ENCODE results near the gene GOLGA1. TPM values are rescaled to one million over a fixed set of nuclear protein-coding genes. Genes with fewer than 3 reads are reported as not detected.

GOLGA1 gene
- total and polyA plus RNA-seq, 9 of the 15 experiments (the other 6 are each of a cell fraction or from before 2014, with no cell fraction given) = 2.9 to 15.9 (median 8.5) TPM

DNA sequence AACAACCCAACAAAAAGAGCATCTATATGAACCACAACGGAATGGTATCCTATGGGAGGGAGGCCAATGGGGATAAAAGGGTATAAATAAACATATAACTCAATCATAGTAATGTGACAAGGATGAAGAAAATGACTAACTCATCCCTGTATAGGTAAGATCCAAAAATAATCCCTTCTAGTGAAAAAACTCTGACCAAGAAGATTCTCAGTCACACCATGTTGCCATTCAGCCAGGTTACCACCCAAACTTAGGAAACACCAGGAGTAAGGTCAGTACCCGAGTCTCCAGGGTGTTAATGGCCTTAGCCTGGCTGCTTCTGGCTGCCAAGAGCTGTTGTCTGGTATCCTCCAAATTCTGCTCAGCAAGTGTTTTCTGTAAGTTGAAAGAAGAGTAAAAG, 32.8 kb downstream of the GOLGA1 start (continued):
- TF ChIP-seq, protein P1, sequence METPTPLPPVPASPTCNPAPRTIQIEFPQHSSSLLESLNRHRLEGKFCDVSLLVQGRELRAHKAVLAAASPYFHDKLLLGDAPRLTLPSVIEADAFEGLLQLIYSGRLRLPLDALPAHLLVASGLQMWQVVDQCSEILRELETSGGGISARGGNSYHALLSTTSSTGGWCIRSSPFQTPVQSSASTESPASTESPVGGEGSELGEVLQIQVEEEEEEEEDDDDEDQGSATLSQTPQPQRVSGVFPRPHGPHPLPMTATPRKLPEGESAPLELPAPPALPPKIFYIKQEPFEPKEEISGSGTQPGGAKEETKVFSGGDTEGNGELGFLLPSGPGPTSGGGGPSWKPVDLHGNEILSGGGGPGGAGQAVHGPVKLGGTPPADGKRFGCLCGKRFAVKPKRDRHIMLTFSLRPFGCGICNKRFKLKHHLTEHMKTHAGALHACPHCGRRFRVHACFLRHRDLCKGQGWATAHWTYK (CRISPR knock-in tag; IDR thresholded peaks at IDR 0.05) = no peak
- TF ChIP-seq, protein P2, sequence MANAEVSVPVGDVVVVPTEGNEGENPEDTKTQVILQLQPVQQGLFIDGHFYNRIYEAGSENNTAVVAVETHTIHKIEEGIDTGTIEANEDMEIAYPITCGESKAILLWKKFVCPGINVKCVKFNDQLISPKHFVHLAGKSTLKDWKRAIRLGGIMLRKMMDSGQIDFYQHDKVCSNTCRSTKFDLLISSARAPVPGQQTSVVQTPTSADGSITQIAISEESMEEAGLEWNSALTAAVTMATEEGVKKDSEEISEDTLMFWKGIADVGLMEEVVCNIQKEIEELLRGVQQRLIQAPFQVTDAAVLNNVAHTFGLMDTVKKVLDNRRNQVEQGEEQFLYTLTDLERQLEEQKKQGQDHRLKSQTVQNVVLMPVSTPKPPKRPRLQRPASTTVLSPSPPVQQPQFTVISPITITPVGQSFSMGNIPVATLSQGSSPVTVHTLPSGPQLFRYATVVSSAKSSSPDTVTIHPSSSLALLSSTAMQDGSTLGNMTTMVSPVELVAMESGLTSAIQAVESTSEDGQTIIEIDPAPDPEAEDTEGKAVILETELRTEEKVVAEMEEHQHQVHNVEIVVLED (CRISPR knock-in tag; IDR thresholded peaks at IDR 0.05) = no peak
- TF ChIP-seq, protein P3, sequence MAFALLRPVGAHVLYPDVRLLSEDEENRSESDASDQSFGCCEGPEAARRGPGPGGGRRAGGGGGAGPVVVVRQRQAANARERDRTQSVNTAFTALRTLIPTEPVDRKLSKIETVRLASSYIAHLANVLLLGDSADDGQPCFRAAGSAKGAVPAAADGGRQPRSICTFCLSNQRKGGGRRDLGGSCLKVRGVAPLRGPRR (CRISPR knock-in tag; IDR thresholded peaks at IDR 0.05) = no peak
- TF ChIP-seq LARP7 (IDR thresholded peaks at IDR 0.05) = no peak
- no peak for TF ChIP-seq MYBL2 (IDR thresholded peaks at IDR 0.05; ENCODE audit: low read depth)
- no peak for TF ChIP-seq MYBL2 (CRISPR knock-in tag; IDR thresholded peaks at IDR 0.05; ENCODE audit: borderline replicate concordance)
- no peak for TF ChIP-seq GTF2E2 (tag; IDR thresholded peaks at IDR 0.05)
- TF ChIP-seq TEAD4 (IDR thresholded peaks at IDR 0.05; ENCODE audit: low read length) = no peak
- no peak for TF ChIP-seq TEAD4 (CRISPR knock-in tag; IDR thresholded peaks at IDR 0.05; ENCODE audit: borderline replicate concordance)
- TF ChIP-seq PHF20 (IDR thresholded peaks at IDR 0.05; ENCODE audit: partially characterized antibody) = no peak
- TF ChIP-seq NELFE (IDR thresholded peaks at IDR 0.05; ENCODE audit: insufficient read depth, insufficient read length) = no peak
- TF ChIP-seq NR3C1 (CRISPR knock-in tag; IDR thresholded peaks at IDR 0.05) = no peak
- no peak for TF ChIP-seq ZBTB17 (CRISPR knock-in tag; IDR thresholded peaks at IDR 0.05)
- no peak for TF ChIP-seq HCFC1 (IDR thresholded peaks at IDR 0.05; ENCODE audit: low read depth, low read length)
- TF ChIP-seq RBM15 (IDR thresholded peaks at IDR 0.05; ENCODE audit: insufficient read depth, low read length) = no peak
- no peak for TF ChIP-seq ZNF282 (CRISPR knock-in tag; IDR thresholded peaks at IDR 0.05)
- TF ChIP-seq PML (IDR thresholded peaks at IDR 0.05; ENCODE audit: low read length) = no peak
